HFFc6 (cell line): Measurements from ENCODE around the gene ASPN. TPM values are rescaled to one million over a fixed set of nuclear protein-coding genes. Genes with fewer than 3 reads are reported as not detected.

Experiments used
- microRNA-seq: library from miRNA; unstranded; fragments of <30 nt; microRNA quantifications from one replicate; pipeline ENCODE4, GENCODE V29; 2019
- total RNA-seq, 6 experiments: library from RNA; stranded (reverse); fragmentation: NEBNext Ultra II Directional; extraction: Animal tissue kit (Norgen Biotek cat#: 25700); gene quantifications; 2 replicates in 1 of 6; 3 replicates in 5 of 6; pipeline ENCODE4 v1.2.3, GENCODE V29; 2021

Gene ASPN
- total RNA-seq, 6 experiments from 2014 or later: 4.0 to 6.7 (median 4.6) TPM

Small RNA genes within 50 kb of the gene (microRNA-seq; reads per million reads assigned to microRNA genes)
- gene MIR4670: not detected

Other genes with a start within 250 kb of the ASPN start
- 100 to 1,000 TPM; 155 to 179 (median 171) TPM for gene IARS1, start 188.8 kb downstream of the ASPN start, total RNA-seq
- gene NOL8, start 157.2 kb downstream of the ASPN start, total RNA-seq: 10 to 100 TPM; 24.3 to 33.5 (median 27.7) TPM
- gene CENPP, start 156.6 kb downstream of the ASPN start, total RNA-seq: 1 to 10 TPM; 3.0 to 7.0 (median 6.0) TPM
- under 1 TPM in 1 of 6 experiments, not detected in 5; 0.12 TPM for gene OGN, start 77.9 kb downstream of the ASPN start, total RNA-seq
- not detected for gene OMD, start 58.0 kb downstream of the ASPN start, total RNA-seq
- under 1 TPM; 0.14 to 0.46 (median 0.33) TPM for gene ECM2, start 53.5 kb upstream of the ASPN start, total RNA-seq
- gene IPPK, start 187.6 kb upstream of the ASPN start, total RNA-seq: 10 to 100 TPM; 10.0 to 14.0 (median 12.5) TPM